Ishikawa (cell line): ENCODE measurements around the gene BBS2.

Experiments
- CEBPB ChIP-seq: IDR thresholded peaks from 2 replicates; pipeline ENCODE4 v1.6.1; 2012
- EP300 ChIP-seq: IDR thresholded peaks from 2 replicates; pipeline ENCODE4 v1.6.1; 2012; ENCODE audit warnings: borderline replicate concordance
- REST ChIP-seq: IDR thresholded peaks from 2 replicates; pipeline ENCODE4 v1.6.1; 2012; ENCODE audit warnings: low read depth, mild to moderate bottlenecking
- TAF1 ChIP-seq: IDR thresholded peaks from 2 replicates; pipeline ENCODE4 v1.6.1; 2012; ENCODE audit warnings: low read depth, mild to moderate bottlenecking
- TF ChIP-seq, protein P1 (sequence below): IDR thresholded peaks from 2 replicates; pipeline ENCODE4 v1.6.1; 2012

DNA sequence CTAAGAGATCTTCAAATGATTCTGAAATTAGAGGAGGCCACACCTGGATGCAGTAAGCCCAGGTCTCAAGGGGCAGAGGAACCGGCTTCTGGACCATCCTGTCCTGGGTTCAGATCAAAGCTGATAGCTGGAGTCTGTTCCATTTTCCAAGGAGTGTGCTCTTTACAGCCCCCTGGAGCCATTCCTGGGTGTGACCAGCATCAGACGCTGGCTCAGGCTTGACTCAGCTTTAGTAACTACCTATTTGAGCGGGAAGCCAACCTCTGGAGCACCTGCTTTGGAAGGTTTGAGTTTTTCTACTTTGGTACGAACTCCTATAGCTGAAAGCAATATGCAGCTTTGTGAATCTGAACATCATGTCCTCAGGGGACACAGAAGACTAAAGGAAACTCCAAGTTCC lies 12.9 kb upstream of the BBS2 start:
- TF ChIP-seq REST (no peak), TAF1 (no peak), EP300 (no peak), CEBPB (no peak)
- TF ChIP-seq, protein P1, sequence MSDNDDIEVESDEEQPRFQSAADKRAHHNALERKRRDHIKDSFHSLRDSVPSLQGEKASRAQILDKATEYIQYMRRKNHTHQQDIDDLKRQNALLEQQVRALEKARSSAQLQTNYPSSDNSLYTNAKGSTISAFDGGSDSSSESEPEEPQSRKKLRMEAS, result 0 out of 2 replicates have a peak, but pooled peaks have one; percentile 24
